Endothelial cell (in vitro differentiated cells): ENCODE results near the gene UBE2L3. TPM values are rescaled to one million over a fixed set of nuclear protein-coding genes. Genes with fewer than 3 reads are reported as not detected.
A peak's percentile ranks its signal among the peaks of the same experiment; 100 is the strongest.

Experiments used
- DNase-seq: peaks from one replicate; pipeline ENCODE4 v3.0.0; 2021; ENCODE audit warnings: low spot score
- H3K27ac Mint-ChIP-seq: one replicate; pipeline ENCODE4 v1.8.0; 2021; ENCODE audit warnings: mixed read lengths, inconsistent platforms; ENCODE audit not compliant: unreplicated experiment
- H3K27me3 Mint-ChIP-seq: one replicate; pipeline ENCODE4 v1.8.0; 2021; ENCODE audit warnings: mild to moderate bottlenecking, moderate library complexity, mixed read lengths, inconsistent platforms; ENCODE audit not compliant: unreplicated experiment
- H3K36me3 Mint-ChIP-seq: one replicate; pipeline ENCODE4 v1.8.0; 2021; ENCODE audit warnings: mild to moderate bottlenecking, low read depth, mixed read lengths, inconsistent platforms; ENCODE audit not compliant: unreplicated experiment
- H3K4me1 Mint-ChIP-seq: one replicate; pipeline ENCODE4 v1.8.0; 2021; ENCODE audit warnings: mild to moderate bottlenecking, mixed read lengths, inconsistent platforms; ENCODE audit not compliant: unreplicated experiment
- H3K4me3 Mint-ChIP-seq: one replicate; pipeline ENCODE4 v1.8.0; 2021; ENCODE audit warnings: mild to moderate bottlenecking, mixed read lengths, inconsistent platforms; ENCODE audit not compliant: unreplicated experiment
- H3K9me3 Mint-ChIP-seq: one replicate; pipeline ENCODE4 v1.8.0; 2021; ENCODE audit warnings: mixed read lengths, inconsistent platforms; ENCODE audit not compliant: unreplicated experiment
- CTCF ChIP-seq: fragments of 200-600 bp; sonication (generic); IDR thresholded peaks from one replicate; pipeline ENCODE4 v1.5.0; 2021; ENCODE audit warnings: antibody characterized with exemption; ENCODE audit not compliant: unreplicated experiment
- total RNA-seq: library from RNA; stranded (reverse); fragmentation: NEBNext Ultra II Directional; extraction: Animal tissue kit (Norgen Biotek cat#: 25700); gene quantifications from one replicate; pipeline ENCODE4 v1.2.1, GENCODE V29; 2021; ENCODE audit not compliant: unreplicated experiment

Gene UBE2L3
- total RNA-seq, 1 donor from 2014 or later = 62.2 TPM

GRCh38 chr22:21646608-21647590 is 79.4 kb downstream of the UBE2L3 start:
- H3K4me1 Mint-ChIP-seq = peaks cover 18% of the 10 kb centered on the region
- no peaks in the 10 kb centered on the region for H3K9me3 Mint-ChIP-seq
- peaks cover 12% of the 10 kb centered on the region for H3K27me3 Mint-ChIP-seq
- peak overlapping the region; percentile 57 for H3K27ac Mint-ChIP-seq
- H3K4me3 Mint-ChIP-seq = no peak overlapping the region
- peak; percentile 77 for TF ChIP-seq CTCF
- peak; percentile 75 for DNase-seq
- peaks cover 10% of the 10 kb centered on the region for H3K36me3 Mint-ChIP-seq

- Mint-ChIP-seq H3K27me3 (peaks cover 5% of the 10 kb centered on the region), H3K27ac (no peak overlapping the region), H3K4me1 (peaks cover 9% of the 10 kb centered on the region), H3K4me3 (no peak overlapping the region), H3K9me3 (no peaks in the 10 kb centered on the region), H3K36me3 (peaks cover 4% of the 10 kb centered on the region)
- no peak for TF ChIP-seq CTCF
- DNase-seq = no peak
Observed at GRCh38 chr22:21650280-21650679, 82.8 kb downstream of the UBE2L3 start.

DNA sequence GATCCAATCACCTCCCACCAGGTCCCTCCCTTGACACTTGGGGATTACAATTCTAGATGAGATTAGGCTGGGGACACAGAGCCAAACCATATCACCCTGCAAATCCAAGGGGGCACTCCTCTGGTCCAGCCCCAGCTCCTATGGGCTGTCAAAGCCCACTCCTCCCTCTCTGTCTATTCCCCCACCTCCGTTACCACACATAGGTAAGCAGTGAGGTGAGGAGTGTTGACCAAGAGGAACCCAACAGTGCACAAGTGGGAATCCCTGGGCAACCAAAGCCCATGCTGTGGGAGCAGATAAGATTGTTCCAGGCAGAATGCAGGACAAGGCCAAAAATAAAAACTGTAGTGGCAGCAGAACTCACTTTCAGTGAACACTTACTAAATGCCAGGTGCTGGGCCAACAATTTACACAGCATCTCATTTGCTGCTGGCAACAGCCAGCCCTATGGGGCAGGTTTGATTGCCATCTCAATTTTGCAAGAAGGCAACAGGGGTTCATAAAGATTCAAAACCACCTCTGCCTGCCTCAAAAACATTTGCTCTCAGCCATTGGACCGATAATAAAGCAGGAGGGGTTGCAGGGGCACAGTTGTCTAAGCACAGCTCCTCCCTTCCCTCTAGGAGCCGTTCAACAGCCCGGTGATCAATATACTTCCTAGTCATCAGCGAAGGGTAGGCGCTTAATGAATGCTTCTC is 83.5 kb downstream of the UBE2L3 start:
- no peaks in the 10 kb centered on the region for H3K9me3 Mint-ChIP-seq
- DNase-seq = no peak
- H3K4me3 Mint-ChIP-seq = peak overlapping the region; percentile 89
- H3K27me3 Mint-ChIP-seq = peaks cover 3% of the 10 kb centered on the region
- TF ChIP-seq CTCF = no peak
- H3K36me3 Mint-ChIP-seq = peaks cover 4% of the 10 kb centered on the region
- H3K4me1 Mint-ChIP-seq = peaks cover 9% of the 10 kb centered on the region
- H3K27ac Mint-ChIP-seq = peak overlapping the region; percentile 45

GRCh38 chr22:21651521-21652009 is 84.1 kb downstream of the UBE2L3 start:
- Mint-ChIP-seq H3K27ac (peak overlapping the region; percentile 45), H3K36me3 (peaks cover 4% of the 10 kb centered on the region), H3K4me3 (peak overlapping the region; percentile 89), H3K4me1 (peaks cover 12% of the 10 kb centered on the region), H3K27me3 (peaks cover 4% of the 10 kb centered on the region), H3K9me3 (no peaks in the 10 kb centered on the region)
- peak; percentile 24 for DNase-seq
- no peak for TF ChIP-seq CTCF
